Sciatic nerve (tissue), 2 donors: Measurements from ENCODE around the gene POFUT2. TPM values are rescaled to one million over a fixed set of nuclear protein-coding genes. Genes with fewer than 3 reads are reported as not detected.
A peak's percentile ranks its signal among the peaks of the same experiment; 100 is the strongest.

Experiments used
- ATAC-seq: fragments of 200-7000 bp; cut with Tn5 transposase; one replicate; pipeline ENCODE4 v1.9.1; 2020; ENCODE audit warnings: mild to moderate bottlenecking, moderate library complexity
- DNase-seq: peaks from one replicate; pipeline ENCODE4 v3.0.0-alpha.2; 2020; ENCODE audit warnings: low spot score
- intact Hi-C: fragments of 100-400 bp; cut with DNase I; formaldehyde crosslinking; loops from one replicate; pipeline ENCODE4 v1.14.2; 2022
- total RNA-seq: library from RNA; stranded (reverse); fragmentation: NEBNext Ultra II Directional; extraction: Animal tissue kit (Norgen Biotek cat#: 25700); gene quantifications from one replicate; pipeline ENCODE4 v1.2.1, GENCODE V29; 2021
- donor health status: DM: no; HTN: no; CAD: no.
- donor health status: DM: no; HTN: no; CAD: no.

Gene POFUT2
- total RNA-seq, 1 donor from 2014 or later, result 44.2 TPM

DNA sequence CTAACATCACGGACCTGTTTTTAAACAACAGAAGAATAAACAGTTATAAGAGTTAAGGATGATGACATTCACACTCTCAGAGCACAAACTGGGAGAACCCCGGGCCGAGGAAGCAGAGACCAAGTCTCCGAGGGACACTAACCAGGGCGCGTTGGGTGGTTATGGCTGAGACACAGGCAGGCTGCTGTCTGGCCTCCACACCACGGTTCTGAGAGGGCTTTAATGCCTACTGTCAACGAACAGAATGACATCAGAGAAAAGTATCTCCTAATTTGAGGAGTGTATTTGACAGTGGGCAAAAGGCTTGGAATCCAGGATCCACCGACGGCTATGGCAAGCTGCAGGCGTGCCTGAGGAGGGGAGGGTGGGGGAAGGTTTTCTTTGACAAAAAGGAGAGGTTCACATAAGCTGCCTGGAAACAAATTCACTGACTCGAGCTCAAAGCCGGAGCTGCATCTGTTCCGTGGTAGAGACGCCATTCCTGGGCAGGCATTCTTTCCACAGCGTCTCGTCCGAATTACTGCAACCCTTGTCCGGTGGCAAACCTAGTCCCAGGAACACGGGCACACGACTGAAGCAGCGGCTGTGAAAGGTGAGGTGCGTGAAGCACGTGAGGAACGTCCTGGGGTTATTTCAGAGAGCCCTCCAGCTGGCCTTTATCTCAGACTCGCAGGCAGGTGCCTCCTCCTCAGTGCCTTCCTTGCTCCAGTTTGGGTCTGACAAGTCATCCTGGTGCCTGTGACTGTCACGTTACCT, 9.4 kb downstream of the POFUT2 start:
- no peak for ATAC-seq
- DNase-seq, result peak; percentile 43
- intact Hi-C loops, result no loop called here

DNA sequence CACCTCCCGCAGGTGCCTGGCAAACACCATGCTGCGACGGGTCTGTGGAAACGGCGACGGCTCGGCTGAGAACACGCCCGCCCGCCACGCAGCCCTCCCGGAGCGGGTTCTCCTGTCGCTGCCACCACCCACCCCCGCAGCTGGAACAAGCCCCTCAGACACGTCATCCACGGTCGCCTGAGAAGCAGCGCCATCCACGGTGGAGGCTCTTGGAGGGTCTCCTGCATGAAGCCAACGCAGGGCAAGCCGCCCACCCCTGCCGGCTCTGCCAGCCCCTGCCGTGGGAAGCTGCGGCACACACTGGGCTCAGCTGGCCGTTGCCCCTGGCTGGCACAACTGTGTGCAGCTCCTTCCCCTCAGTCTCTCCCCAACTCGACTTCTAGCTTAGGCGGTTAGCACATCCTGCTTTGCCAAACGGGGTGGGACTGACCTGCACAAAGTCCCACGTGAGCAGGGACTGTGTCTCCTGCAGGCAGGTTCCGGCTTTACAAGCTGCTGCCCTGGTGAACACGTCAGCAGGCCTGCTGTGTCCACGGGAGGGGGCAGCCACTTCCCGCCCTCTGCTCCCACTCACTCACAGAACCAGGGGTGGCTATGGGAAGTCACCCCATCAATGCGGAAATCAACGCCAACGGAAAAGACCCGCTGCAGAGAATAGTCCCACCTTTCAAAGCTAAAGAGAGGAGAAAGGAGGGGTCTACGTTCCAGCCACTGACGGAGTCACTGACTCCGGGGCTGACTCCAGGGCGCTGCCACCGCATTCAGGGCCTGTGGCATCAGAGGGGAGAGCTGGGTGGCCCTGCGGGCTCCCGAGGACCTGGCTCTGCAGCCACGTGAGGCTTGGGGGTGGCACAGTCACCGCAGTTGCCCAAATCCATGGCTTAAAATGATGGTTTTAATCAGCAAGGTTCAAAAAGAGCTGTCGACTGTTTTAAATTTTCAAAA, 10.3 kb downstream of the POFUT2 start:
- peak; percentile 54 for DNase-seq
- ATAC-seq, result no peak
- intact Hi-C loops, result no loop called here

DNA sequence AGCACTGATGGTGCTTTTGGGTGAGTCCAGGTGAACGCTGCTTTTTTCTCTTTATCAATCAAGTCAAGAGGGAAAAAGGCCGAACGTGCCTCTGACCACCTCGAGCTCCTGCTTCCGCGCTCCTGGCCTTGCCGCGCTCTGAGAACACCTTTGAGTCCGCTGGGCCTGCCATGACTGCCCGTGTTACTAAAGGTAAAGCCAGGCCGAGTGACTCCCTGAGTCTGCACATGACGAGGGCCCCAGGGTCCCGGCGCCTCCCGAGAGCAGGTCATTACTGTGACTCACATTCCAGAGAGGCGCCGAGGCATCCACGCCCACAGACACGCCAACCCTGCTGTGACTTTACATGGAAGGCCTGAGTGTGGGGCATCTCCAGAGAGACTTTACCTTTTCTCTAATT, 11.1 kb downstream of the POFUT2 start:
- ATAC-seq (no peak), DNase-seq (peak; percentile 58)
- intact Hi-C loops, result no loop called here

DNA sequence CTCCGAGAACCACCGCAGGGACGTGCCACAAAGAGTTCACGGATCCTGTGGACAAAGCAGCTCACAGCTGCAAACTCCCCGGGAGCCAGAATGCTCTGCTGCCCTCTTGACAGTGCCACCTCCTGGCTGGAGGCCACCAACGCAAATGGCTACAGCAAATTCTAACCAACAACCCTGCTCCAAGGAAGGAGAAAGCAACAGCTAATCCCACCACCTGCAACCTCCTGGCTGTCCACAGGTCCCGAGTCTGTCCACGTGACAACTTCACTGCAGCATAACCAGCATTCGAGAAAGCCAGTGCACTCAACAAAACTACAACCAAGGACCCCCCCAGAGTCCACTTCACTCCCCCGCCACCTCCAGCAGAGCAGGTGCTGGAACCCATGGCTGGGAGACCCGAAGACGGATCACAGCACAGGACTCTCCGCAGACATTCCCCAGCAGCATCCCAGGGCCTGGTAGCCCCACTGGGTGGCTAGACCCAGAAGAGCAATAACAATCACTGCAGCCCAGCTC, 17.3 kb downstream of the POFUT2 start:
- ATAC-seq (no peak), DNase-seq (peak; percentile 45)
- intact Hi-C loops, result no loop called here

DNA sequence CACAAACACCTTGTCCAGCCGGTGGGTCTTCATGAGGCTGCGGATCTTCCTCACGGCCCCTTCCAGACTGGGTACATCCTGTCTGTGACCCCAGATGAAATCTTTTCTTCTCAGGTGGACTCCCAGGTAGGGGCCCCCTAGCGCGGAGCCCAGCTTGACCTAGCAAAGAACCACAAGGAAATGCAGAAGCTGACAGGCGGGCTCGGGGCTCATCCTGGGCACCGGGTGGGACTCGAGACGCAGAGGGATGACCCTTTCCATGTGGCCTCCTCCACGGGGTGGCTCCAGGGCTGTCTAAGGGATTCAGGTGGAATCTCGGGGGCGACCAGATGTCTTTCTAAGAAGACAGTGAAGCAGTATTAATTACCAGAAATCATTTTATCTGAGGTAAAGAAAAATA, 17.8 kb downstream of the POFUT2 start:
- ATAC-seq, result no peak
- DNase-seq, result no peak
- intact Hi-C loops, result no loop called here

DNA sequence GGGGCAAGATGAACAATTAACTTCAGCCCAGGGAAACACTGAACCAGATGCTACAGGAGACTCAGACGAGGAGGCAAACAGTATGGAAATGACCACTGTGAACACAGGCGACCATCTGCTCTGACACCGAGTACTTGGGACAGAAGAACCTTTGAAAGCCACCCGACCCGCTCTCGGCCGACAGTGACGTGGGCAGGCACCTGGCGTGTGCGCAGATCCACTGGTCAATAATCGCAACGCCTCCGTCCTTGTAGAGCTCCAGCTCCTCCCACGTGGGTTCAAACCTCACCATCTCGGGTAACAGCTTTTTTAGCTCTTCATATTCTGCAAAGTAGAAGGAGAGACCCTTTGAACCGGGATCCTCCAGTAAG, 20.3 kb downstream of the POFUT2 start:
- DNase-seq (no peak), ATAC-seq (no peak)
- intact Hi-C loops, result no loop called here

DNA sequence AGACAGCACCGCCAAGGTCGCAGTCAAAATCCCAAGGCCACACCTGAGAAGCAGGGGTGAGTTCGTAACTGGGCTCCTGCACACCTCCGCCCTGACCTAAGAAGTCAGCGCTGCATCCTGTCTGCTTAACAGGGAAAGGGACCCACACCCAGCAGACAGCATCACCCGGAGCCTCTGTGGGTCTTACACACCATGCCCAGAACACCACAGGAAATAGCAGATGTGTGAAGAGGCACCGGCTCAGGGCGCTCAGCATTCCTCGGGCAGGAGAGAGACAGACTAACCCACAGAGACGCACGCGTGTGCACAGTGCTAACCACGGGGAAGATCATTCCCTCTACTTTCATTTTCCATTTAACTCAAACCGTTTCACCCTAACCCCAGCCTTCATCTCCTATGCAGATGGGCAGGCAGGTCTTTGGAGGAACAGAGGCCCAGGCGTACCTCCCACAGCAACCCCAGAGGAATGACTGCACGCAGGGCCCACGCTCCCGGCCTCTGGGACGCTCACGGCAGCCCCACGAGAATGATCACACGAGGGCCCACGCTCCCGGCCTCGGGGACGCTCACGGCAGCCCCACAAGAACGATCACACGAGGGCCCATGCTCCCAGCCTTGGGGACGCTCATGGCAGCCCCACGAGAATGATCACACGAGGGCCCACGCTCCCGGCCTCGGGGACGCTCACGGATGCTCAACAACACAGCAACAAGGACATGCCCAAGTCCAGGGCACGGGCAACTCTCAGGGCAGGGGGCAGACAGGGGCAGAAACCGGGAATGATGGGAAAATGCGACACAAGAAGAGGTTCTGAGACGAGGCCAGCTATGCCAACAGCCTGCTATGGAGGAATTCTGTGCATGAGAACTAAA, 20.9 kb downstream of the POFUT2 start:
- intact Hi-C loops, result no loop called here
- no peak for DNase-seq

DNA sequence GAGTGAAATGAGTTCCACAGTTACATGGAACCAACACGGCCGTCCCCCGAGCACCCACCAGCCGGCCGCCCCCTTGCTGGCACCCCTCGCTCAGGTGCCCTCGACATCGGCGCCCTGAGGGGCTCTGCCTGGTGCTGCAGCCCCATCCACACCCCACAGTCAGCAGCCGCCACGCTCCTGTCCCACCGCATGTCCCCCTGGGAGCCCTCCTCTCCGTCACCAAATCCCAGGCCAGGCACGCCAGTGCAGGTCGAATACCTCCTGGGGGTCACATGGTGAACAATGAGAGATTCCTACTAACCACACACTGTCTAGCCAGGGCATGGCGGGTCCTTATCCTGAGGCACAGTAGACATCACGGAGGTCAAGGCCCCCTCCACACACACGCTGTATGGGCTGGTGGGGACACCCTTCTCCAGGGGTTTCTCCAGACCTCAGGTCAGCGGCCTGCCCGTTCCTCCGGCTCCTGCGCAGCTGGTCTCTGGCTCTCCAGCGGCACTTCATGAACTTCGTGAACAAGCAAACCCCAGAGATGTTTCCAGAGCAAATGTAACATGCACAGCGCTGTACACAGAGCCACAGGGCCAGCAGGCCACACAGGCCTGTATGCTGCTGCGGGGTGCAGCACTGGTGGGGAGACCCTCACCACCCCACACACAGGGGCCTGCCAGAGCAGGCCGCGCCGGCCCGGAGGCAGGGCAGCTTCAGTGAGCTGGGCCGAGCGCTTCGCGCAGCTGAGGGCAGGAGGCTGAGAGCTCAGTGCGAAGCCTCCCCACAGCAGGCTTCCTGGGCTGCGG, 21.8 kb downstream of the POFUT2 start:
- peak; percentile 34 for ATAC-seq
- no peak for DNase-seq
- intact Hi-C loops, result no loop called here

More for the DNA sequence above, 20.9 kb downstream of the POFUT2 start:
- ATAC-seq, result peak; percentile 17

DNA sequence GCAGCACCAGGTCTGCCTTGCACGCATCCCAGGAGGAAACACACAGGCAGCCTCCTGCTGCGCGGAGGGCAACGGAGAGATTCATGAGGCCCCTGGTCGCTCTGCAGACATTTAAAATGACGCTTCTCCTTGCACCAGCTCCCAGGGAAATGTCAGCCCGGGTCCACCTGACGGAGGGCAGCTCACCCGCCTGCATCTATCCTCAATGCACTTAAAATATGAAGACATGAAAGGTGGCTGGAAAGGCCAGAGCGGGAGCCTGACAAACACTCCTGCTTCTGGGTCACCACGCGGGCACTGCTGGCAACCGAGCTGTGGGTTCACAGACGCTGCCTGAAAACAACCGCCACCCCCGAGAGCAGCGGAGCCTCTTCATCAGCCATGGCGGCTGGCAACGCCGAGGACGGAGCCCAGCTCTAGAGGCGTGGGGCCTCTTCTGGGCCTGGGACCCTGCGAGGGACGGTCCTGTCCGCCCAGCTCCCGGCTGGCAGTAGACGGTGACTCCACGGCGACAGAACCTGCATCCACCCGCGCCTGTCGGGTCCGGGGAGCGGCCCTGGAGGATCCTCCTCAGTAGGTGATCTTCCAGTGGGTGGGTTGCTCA, 22.7 kb downstream of the POFUT2 start:
- ATAC-seq (no peak), DNase-seq (no peak)
- intact Hi-C loops, result no loop called here

DNA sequence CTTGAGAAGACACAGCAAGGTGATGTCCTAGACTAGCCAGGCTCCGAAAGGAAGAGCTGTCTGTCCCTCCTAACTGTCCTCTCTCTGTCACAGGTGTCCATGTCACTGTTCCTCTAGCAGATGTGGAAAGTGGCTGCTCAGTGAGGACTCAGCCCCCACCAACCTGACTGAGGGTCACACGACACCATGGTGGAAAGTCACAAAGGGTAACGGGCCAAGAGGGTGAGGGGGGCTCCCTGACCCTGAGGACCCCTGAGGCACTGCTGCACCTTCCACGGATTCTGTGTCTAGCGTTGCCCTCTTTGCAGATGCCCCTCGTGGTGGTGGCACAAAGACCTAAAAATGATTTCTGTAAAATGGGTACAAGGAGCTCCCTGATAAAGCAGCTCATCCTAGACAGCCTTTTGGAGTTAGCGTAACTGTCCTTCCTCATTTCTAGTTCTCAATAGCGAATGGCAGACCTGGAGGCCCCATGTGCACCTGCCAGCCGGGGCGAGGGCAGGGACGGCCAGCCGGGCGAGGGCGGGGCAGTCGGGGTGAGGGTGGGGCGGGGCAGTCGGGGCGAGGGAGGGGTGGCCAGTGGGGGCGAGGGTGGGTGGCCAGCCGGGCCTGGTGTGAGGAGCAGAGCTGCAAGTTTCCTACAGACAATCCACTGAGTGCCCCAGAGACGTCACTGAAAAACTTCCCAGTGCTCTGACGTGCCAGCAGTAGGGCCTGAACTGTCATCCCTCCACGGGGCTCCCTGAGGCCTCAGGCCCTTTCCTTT, 23.4 kb downstream of the POFUT2 start:
- DNase-seq (no peak), ATAC-seq (no peak)
- intact Hi-C loops, result no loop called here

DNA sequence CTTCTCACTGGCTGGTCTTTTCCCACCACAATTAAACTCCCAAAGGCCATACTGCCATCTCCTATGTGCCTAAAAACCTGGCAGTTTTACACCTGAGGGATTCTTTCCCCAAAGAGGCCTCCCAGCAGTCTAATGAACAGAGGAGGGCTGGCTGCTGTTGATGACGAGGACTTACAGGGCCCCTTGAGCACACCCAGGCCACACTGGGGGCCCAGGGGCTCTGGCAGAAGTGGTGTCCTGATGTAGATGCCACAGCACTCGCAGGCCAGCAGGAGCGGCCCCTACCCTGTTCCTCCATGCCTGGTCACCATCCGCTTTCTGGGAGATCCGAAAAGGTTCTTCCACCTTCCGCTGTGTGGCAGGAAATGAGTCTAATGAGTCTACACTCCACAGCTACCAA, 24.2 kb downstream of the POFUT2 start:
- ATAC-seq, result no peak
- intact Hi-C loops, result no loop called here
- no peak for DNase-seq

DNA sequence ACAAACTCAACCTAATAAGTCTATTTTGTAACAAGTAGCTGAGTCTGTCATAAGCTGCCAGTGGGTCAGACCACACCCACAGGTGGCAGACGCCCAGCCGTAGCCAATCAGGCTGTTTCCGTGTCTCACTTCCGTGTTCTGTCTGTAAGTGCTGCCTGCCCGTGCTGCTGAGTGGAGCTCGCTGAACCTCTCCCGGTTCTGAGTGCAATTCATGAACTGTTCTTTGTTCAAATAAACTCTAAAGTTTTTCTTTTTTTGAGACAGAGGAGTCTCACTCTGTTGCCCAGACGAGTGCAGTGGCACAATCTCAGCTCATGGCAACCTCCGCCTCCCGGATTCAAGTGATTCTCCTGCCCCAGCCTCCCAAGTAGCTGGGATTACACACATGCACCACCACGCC, 25.1 kb downstream of the POFUT2 start:
- DNase-seq, result no peak
- intact Hi-C loops, result no loop called here
- no peak for ATAC-seq

DNA sequence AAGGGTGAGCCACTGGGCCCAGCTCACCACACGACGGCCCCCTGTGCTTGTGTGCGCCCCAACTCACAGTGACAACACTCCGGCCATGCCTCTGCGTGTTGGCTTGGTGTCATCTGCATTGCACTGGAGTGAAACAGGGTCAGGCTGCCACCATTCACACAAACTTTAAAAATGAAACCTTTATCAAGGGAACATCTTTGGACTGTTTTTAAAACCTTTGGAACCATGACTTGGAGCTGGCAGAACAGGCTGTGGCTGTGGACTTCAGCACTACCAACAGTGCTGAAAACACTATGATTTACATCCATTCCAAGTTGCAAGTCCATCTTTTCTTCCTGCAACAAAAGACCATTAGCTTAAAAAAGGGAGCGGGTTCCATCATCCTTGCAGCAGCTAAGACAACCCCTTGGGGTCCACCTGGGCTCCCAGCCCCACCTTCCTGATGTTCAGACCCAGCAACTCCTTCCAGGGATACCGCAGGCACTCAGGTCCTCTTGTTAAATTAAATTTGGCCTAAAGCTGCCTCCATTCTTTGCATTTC, 25.6 kb downstream of the POFUT2 start:
- intact Hi-C loops, result no loop called here
- no peak for DNase-seq
- no peak for ATAC-seq

DNA sequence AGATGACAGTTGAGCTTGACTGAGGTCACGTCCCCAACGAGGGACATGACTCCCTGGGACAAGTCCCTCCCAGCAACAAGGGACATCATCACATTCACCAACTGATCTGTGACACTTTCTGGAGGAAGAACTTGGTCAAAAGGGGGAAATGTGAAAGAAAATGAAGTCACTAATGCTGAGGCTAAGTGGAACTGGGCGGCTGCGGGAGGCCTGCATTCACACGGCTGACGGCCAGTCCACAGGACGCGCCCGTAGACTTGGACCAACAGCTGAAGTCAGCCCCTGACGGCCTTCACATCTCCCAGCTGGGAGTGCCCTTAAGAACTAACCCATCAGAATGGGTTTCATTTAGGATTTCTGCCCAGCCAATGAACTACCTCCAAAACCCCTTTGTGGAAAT, 26.6 kb downstream of the POFUT2 start:
- intact Hi-C loops, result no loop called here
- ATAC-seq (no peak), DNase-seq (no peak)

DNA sequence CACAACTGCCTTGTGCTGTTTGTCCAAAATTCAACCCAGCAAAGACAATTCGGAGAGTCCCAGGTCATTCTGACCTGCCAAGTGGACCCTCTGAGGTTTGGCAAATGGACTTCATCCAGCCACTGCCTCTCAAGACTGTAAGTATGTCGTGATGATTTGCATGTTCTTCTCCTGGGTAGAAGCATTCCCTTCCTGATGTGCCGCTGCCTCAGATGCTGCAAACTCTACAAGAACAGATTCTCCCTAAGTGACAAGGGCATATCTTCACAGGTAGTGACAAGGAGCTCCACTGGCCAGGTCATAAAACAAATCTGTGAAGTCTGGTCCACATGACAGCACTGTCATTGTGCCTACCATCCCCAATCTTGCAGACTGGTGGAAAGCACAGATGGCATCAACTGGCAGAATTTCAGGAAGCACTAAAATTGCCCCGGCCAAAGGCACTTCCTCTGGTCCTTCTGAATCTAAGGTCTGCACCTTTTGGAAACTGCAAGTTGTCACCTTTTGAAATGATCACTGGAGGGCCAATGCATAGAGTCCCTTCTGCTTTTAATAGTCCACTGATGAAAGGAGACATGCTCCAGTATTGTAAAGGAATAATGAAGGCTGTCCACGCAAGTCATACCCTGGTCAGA, 27.4 kb downstream of the POFUT2 start:
- no peak for DNase-seq
- ATAC-seq, result no peak
- intact Hi-C loops, result no loop called here

DNA sequence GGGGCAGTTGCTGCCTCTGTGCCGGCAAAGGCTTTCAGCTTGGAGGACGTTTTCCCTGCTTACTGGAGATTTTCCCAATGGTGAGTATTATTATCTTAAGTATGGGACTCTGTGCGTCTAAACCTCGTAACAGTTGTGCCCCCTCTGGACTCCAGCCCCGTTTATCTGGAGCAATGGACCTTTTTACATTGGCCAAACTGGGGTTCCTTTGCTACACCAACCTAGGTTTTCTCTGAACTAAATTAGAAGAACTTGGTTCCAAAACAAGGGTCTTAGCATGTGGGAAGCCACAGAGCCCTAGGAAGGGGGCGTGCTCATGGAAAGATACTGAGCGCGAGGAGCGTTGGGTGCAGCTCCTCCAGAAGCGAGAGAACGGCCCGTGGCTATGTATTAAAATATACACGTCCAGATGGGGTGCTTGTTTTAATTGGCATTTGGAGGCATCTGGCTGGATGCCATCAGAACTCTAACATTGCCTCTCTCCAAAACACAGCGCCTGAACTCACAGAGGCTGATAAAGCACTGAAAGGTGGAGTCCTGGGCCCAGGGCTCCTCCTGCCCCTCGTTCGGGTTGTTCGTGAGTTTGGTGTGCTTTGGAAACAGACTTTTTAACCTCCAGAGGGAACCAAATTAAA, 28.4 kb downstream of the POFUT2 start:
- no peak for DNase-seq
- intact Hi-C loops, result no loop called here
- no peak for ATAC-seq
